PFSK-1 (cell line): ENCODE results near the gene TP53BP1.

ENCODE experiments used
- FOXP2 ChIP-seq: optimal IDR thresholded peaks from 2 replicates; pipeline ENCODE3; 2011; ENCODE audit warnings: borderline replicate concordance, control low read depth, inconsistent platforms; ENCODE audit not compliant: insufficient read depth; ENCODE audit errors: extremely low read length, extremely low read depth
- POLR2AphosphoS5 ChIP-seq: IDR thresholded peaks from 2 replicates; pipeline ENCODE4 v1.6.1; 2012; ENCODE audit warnings: low read depth, mild to moderate bottlenecking, control low read depth, low read length, moderate library complexity
- SIN3A ChIP-seq: IDR thresholded peaks from 2 replicates; pipeline ENCODE4 v1.6.1; 2012; ENCODE audit warnings: mild to moderate bottlenecking, low read length, moderate library complexity, borderline replicate concordance; ENCODE audit not compliant: insufficient read depth
- TAF1 ChIP-seq: IDR thresholded peaks from 2 replicates; pipeline ENCODE4 v1.6.1; 2012; ENCODE audit warnings: low read length, control low read depth, borderline replicate concordance; ENCODE audit not compliant: insufficient read depth
- TF ChIP-seq, protein P1 (sequence below), 2 experiments: IDR thresholded peaks; 2 replicates each; pipeline versions ENCODE4 v1.6.1 to v1.8.0; 2011 to 2012; ENCODE audit warnings: low read depth in 2 of 2, low read length in 2 of 2, control low read depth in 1 of 2, inconsistent platforms in 1 of 2, mild to moderate bottlenecking in 1 of 2, moderate library complexity in 1 of 2; ENCODE audit not compliant: insufficient read depth in 1 of 2

DNA sequence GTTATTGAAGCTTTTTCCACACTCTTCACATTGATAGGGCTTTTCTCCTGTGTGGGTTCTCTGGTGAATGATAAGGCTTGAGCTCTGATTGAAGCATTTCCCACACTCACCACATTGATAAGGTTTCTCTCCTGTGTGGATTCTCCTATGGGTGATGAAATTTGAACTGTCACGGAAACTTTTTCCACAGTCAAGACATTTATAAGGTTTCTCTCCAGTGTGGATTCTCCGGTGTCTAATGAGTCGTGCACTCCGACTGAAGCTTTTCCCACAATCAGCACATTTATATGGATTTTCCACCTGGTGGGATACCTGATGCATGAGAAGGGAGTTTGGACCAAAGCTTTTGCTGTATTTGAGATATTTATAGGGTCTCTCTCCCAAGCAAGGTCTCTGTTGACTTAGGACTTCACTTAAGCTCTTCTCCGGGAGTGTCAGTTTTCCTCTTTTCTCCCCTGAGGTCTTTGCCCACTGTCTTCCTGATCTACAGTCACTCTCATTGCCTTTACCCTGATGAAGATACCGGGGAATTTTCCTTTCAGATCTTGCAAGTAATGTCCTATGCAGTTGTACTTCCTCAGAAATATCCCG, 131.5 kb downstream of the TP53BP1 start:
- no peak for TF ChIP-seq POLR2AphosphoS5
- no peak for TF ChIP-seq TAF1
- TF ChIP-seq, protein P1, sequence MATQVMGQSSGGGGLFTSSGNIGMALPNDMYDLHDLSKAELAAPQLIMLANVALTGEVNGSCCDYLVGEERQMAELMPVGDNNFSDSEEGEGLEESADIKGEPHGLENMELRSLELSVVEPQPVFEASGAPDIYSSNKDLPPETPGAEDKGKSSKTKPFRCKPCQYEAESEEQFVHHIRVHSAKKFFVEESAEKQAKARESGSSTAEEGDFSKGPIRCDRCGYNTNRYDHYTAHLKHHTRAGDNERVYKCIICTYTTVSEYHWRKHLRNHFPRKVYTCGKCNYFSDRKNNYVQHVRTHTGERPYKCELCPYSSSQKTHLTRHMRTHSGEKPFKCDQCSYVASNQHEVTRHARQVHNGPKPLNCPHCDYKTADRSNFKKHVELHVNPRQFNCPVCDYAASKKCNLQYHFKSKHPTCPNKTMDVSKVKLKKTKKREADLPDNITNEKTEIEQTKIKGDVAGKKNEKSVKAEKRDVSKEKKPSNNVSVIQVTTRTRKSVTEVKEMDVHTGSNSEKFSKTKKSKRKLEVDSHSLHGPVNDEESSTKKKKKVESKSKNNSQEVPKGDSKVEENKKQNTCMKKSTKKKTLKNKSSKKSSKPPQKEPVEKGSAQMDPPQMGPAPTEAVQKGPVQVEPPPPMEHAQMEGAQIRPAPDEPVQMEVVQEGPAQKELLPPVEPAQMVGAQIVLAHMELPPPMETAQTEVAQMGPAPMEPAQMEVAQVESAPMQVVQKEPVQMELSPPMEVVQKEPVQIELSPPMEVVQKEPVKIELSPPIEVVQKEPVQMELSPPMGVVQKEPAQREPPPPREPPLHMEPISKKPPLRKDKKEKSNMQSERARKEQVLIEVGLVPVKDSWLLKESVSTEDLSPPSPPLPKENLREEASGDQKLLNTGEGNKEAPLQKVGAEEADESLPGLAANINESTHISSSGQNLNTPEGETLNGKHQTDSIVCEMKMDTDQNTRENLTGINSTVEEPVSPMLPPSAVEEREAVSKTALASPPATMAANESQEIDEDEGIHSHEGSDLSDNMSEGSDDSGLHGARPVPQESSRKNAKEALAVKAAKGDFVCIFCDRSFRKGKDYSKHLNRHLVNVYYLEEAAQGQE (IDR thresholded peaks at IDR 0.05; ENCODE audit: insufficient read depth in 1 of 2, low read depth in 2 of 2, low read length in 2 of 2): no peak
- no peak for TF ChIP-seq FOXP2
- TF ChIP-seq SIN3A: no peak
